ENCODE data around the gene SEC23IP. TPM values are rescaled to one million over a fixed set of nuclear protein-coding genes. Genes with fewer than 3 reads are reported as not detected.

SEC23IP gene
- 29.0 and 38.3 TPM in 2 replicates for total RNA-seq

DNA sequence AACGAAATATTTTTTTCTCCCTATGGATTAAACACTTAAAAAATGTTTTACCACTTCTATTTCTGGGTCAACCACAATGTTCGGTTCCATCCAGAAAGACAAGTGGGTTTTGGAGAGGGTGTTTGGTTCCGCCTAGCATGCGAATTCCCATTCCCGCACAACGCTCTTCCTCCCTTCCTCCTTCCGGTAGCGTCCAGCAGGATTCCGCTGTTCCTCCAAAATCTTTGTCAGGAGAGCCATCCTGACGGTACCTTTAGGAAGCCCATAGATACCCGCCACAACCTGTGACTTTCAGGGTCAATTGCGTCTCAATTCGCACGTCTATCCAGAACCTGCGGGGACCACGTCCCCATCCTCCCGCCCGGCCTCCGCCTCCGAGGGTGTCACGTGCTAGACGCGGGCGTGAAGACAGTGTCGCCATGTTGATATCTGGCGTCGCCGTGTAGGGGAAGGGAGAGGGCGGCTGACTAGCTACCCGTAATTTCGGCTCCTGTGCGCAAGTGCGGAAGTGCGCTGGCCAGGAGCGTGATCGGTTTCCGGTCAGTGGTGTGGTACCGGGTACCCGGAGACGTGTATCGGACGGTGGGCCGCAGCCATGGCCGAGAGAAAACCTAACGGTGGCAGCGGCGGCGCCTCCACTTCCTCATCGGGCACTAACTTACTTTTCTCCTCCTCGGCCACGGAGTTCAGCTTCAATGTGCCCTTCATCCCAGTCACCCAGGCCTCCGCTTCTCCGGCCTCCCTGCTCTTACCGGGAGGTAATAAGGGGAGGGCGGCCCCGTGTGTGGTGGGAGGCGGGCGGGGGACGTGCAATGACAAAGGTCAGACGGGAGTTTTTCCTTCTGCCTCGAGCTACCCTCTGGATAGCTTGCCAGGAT is at the start of gene SEC23IP:
Gene SEC23IP (plus strand): TSS at position 543 of the 878 bp plus-strand sequence. CDS start 53 bp downstream, at position 596.

DNA sequence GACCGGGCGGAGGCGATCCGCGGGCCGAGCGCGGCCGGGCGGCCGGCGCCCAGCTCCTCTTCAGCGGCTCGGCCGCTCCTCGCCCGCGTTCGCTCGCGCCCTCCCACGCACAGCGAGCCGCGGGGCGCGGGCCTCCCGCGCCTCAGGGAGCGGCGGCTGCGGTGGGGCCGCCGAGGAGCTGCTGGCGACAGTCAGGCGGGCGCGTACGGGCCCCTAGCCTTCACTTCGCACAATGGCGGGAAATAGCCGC is 20.0 kb upstream of the SEC23IP start, which contains the start of gene MCMBP:
Gene MCMBP (minus strand): TSS at position 234 of the 250 bp plus-strand sequence. CDS start 259 bp downstream, outside the sequence.

Small RNAs within 50 kb of the gene (small RNA-seq; reads per million reads assigned to genes)
- not detected for gene MIR4682

Other genes starting within 250 kb of the SEC23IP start
- gene BAG3, start 241.3 kb upstream of the SEC23IP start, total RNA-seq, result 14.3 and 18.2 TPM in 2 replicates
- gene INPP5F, start 166.7 kb upstream of the SEC23IP start, total RNA-seq, result 9.6 and 13.5 TPM in 2 replicates
- 51.8 and 78.4 TPM in 2 replicates for gene MCMBP, start 19.9 kb upstream of the SEC23IP start, total RNA-seq